GM21390 (cell line): Measurements from ENCODE around the gene PRLR.

ENCODE experiments used
- ATAC-seq: cut with Tn5 transposase; IDR thresholded peaks from one replicate; pipeline ENCODE4 v1.9.1; 2021; ENCODE audit not compliant: unreplicated experiment

PRLR gene

GRCh38 chr5:35162848-35163709 is 67.2 kb downstream of the PRLR start:
- ATAC-seq, result no peak

GRCh38 chr5:35161652-35162273 is 68.5 kb downstream of the PRLR start:
- ATAC-seq, result no peak

- ATAC-seq, result no peak
Measured at GRCh38 chr5:35160486-35161116, 69.7 kb downstream of the PRLR start.

DNA sequence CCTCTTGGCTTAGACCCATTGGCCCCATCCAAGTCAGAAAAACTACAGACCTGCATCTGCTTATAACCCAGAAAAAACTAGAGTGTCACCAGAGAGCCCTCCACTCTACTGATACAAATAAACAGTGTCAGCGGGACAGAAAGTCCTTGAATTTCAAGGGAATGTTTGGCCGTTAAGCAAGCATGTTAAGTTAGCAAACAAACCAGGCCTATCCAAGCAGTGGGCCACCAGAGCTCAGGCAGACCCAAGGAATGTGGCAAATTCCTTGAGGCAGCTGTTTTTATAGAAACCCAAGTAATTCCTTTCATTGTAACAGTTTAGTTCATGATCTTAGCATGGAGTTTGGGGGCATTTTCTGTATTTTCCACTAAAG is 70.9 kb downstream of the PRLR start:
- ATAC-seq, result no peak

DNA sequence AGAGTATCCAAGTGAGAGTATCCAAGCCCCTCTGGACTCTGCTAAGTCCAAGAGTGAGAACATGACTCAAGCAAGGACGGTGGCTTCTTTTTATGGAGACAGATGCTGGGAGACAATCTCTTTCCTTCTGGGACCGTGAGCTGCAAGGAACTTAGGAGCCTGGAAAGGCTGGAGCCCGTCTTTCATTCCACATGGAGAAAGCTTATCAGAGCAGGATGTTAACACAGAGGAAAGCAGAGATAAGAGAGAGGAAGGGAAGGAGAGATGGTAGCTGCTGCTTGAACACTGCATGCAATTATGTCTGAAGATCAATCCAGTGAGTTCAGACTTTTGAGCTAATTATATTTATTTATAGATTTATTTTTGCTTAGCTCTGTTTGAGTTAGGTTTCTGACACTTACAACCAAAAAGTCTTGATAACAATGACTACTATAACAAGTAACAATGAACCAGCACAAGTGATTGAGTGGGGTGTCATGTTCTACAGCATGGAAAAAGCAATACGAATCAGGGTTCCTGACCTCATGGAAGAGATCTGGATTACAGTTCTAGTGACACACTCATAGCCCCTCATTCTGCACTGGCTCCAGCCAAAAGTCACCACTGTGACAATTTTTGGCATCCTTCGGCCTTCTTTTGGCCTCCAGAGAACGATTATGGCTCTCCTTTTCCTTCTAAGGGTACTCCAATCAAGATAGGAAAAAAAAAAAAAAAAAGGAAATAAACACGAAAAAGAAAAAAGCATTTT is 71.5 kb downstream of the PRLR start:
- ATAC-seq, result no peak

GRCh38 chr5:35158204-35158603 is 72.1 kb downstream of the PRLR start:
- ATAC-seq, result no peak

- no peak for ATAC-seq
Measured at GRCh38 chr5:35153375-35153932, 76.8 kb downstream of the PRLR start.

GRCh38 chr5:35152733-35153132 is 77.6 kb downstream of the PRLR start:
- ATAC-seq, result no peak

- ATAC-seq, result no peak
Measured at GRCh38 chr5:35151146-35151920, 79.0 kb downstream of the PRLR start.

- no peak for ATAC-seq
Measured at GRCh38 chr5:35149041-35149440, 81.2 kb downstream of the PRLR start.

DNA sequence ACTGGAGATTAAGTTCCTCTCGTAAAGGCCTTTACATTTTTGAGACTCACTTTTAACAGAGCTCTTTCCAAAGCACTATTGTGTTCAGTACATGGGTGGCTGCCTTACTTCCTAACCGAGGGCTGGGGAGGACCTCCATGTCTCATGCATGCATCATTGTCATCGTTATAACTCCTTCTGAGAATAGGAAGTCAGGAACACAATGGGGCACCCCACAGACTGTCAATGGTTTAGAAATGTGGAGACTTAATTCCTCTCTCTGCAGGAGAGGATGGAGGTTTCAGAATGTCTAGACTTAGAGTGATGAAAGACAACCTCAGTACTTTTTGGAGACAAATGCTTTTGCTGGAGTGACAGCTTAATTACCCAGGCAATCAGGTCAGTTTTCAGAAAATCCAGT is 83.9 kb downstream of the PRLR start:
- ATAC-seq, result no peak

DNA sequence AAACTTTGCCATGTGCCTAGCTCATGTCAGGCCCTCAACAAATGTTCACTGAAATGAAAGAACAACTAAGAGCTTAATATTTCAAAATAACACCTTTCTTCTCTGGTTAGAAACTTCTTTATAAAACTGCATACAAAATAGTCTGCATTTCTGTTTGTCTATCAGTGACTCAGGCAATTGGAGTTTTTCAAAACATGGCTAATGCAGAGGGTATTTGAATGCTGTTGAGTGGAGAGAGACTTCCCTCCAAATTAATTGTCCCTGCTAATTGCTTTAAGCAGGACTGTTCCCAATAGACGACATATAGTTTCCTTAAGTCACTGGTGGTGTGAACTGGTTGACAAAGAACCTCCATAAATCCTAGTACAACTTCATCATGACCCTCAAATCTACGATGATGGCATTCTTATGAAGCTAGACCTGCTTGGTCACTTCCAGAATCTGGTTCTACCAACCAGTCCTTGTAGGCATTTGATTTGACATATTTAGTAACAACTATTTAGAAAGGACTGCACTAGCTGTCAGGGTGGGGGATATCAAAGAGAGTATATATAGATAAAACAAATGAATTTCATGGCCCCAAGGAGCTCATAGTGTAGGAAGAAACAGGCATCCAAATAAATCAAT is 84.5 kb downstream of the PRLR start:
- no peak for ATAC-seq

- ATAC-seq, result no peak
Measured at GRCh38 chr5:35145012-35145411, 85.3 kb downstream of the PRLR start.

DNA sequence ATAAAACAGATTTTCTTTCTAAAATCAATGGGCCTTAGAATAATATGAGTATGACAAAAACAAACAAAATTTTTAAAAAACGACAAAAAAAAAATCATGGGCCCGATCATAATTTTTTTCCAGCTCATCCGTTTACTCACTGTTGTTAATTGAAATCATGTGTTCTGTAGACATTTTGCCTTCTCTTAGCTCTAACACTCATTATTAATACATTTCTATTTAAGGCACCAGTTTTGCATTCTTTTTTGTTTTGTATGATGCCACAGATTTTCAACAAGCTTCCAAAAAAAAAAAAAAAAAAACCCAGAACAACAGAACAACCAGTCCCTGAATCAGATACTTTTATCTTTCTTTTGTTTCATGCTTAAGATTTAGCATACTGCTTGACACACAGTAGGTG is 86.4 kb downstream of the PRLR start:
- no peak for ATAC-seq

DNA sequence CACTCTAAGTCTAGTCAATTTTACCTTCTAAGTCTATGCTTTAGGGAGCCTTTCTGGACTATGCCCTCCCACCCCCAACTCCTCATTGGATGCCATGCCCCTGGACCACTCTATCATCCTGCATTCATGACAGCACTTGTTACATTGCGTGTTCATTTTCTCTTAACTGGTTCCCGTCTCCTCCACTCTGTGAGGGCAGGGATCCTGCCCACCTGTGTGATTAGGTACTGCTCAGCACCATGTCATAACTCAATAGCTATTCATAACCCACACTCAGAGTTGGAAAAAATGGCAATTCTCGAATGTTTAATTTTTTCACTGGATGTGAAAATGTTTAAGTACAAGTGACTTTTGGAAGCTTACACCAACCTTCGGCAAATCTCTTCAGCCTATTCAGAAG is 88.5 kb downstream of the PRLR start:
- no peak for ATAC-seq

DNA sequence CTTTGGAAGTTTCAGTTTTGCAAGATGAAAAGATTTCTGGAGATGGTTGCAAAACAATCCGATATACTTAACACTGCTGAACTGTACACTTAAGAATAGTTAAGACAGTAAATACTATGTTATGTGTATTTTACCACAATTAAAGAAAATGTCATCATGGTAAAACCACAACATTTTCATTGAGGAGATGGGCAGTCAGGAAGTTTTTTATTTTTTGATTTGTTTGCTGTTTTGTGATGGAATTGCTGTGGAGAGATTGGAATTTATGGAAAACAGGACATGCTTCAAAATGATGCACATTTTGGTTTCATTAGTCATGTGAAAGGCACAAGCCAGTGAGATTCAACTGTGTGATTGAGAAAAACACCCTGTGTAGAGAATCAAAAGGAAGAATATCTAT is 92.1 kb downstream of the PRLR start:
- no peak for ATAC-seq

GRCh38 chr5:35136386-35136785 is 93.9 kb downstream of the PRLR start:
- ATAC-seq, result no peak

DNA sequence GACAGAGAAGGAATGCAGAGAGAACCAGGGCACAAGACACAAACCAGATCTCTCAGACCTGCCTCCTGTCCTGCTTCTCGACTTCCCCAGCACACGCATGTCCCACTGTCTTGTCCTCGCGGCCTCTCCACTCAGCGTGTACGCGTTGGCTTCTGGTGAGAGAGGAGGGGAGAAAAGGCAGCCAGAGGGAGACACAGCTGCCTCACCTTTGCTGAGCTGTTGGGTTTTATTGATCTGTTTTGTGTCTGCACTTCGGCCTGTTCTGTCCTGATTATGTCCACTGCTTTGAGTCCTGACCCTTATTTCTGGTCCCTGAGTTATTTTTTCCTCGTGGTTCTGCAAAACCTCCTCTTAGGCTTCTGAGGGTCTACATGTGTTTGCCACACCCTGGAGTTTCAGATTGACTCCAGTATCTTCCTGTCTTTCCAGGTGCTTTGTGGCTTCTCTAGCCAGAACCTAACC is 95.0 kb downstream of the PRLR start:
- no peak for ATAC-seq

DNA sequence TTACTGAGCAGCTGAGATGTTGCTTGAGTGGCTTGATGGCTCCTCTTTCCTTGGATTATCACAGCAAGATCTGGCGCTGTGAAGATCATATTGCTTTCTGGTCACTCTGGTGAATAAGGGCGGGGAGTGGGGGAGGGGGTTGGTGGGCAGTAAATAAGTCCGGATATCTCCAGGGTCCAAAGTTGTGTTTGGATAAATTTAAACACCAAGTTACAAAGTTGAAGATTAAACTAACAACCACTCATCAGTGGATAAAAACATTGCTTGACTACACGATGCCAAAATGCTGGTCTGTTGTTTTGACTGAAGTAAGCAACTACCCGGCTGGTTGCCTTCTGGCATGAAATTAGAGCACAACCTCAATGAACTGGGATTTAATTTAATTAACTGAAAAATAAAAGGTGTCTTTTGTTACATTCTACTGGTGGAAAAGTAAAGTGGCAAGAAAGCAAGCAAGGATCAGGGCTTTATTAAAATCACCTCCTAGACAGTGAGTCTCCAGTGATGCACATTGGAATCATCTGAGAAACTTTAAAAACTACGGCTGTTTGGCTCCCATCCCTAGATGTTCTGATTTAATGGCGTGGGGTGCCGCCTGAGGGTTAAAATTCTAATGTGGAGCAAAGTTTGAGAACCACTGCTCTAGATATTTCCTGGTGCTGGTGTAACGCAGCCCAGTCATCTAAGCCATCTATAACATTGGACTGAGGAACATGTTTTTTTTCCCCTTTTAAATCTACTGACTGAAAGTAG is 95.8 kb downstream of the PRLR start:
- ATAC-seq, result no peak
